ENCODE measurements around the gene LPP. TPM values are rescaled to one million over a fixed set of nuclear protein-coding genes. Genes with fewer than 3 reads are reported as not detected.

The LPP gene
- total RNA-seq, 1 experiment from 2014 or later, result 54.0 TPM

DNA sequence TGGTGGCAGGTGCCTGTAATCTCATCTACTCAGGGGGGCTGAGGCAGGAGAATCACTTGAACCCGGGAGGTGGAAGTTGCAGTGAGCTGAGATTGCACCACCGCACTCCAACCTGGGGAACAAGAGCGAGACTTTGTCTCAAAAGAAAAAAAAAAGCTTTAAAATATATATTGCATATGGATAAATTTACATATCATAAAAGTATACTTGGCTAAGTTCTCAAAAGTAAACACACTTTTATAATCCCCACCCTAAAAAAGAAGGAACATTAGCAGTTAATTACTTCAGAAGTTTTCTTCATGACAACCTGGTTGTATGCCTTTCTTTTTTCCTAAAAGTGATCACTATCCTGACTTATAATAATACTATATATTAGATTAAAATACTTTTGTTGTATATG lies 648.7 kb downstream of the LPP start:
- intact Hi-C loops (cut with micrococcal nuclease), result no loop called here
- ATAC-seq, result no peak
- TF ChIP-seq CEBPB (IDR thresholded peaks at IDR 0.05; ENCODE audit: low read depth), result no peak
- no peaks in the 10 kb centered on the region for H3K79me2 ChIP-seq (ENCODE audit: insufficient read depth, low read length)
- H3K9me3 ChIP-seq (ENCODE audit: control insufficient read depth in 1 of 2, insufficient read depth in 1 of 2, low read depth in 1 of 2, low read length in 2 of 2), result peaks cover 0 to 1% of the 10 kb centered on the region in 2 experiments; a peak in 2 of 4 replicates
- CTCF ChIA-PET, result no interaction called here
- RAD21 ChIA-PET (ENCODE audit: low non-redundant PET in 1 of 2, low total read pairs in 2 of 2, uncharacterized antibody in 2 of 2, unreplicated experiment in 2 of 2), result no interaction called here
- no peak overlapping the region for H3K4me2 ChIP-seq (ENCODE audit: low read length)
- H4K20me1 ChIP-seq (ENCODE audit: insufficient read depth), result no peaks in the 10 kb centered on the region
- H3K36me3 ChIP-seq (ENCODE audit: control insufficient read depth in 1 of 2, insufficient read depth in 2 of 2, low read length in 2 of 2), result no peaks in the 10 kb centered on the region
- no peaks in the 10 kb centered on the region for H3K9me2 ChIP-seq (ENCODE audit: insufficient read depth)
- DNase-seq (ENCODE audit: low read depth, low spot score), result no peak
- H3K27ac ChIP-seq (ENCODE audit: low read depth, low read length), result no peak overlapping the region
- H2AFZ ChIP-seq (ENCODE audit: low read depth, low read length, poor library complexity, severe bottlenecking), result no peak overlapping the region
- no peak overlapping the region for H3K4me3 ChIP-seq (replicated peaks in 1 of 2; ENCODE audit: low read depth in 1 of 2, low read length in 2 of 2)
- H3K4me1 ChIP-seq (ENCODE audit: control insufficient read depth in 1 of 2, insufficient read depth in 2 of 2, low read length in 2 of 2), result no peaks in the 10 kb centered on the region
- no peaks in the 10 kb centered on the region for H3K27me3 ChIP-seq (ENCODE audit: insufficient read depth, low read length)
- POLR2A ChIA-PET, result no interaction called here
- no peak overlapping the region for H3K9ac ChIP-seq (ENCODE audit: low read length)
- BruUV-seq (replicated peaks), result no TSS peak

DNA sequence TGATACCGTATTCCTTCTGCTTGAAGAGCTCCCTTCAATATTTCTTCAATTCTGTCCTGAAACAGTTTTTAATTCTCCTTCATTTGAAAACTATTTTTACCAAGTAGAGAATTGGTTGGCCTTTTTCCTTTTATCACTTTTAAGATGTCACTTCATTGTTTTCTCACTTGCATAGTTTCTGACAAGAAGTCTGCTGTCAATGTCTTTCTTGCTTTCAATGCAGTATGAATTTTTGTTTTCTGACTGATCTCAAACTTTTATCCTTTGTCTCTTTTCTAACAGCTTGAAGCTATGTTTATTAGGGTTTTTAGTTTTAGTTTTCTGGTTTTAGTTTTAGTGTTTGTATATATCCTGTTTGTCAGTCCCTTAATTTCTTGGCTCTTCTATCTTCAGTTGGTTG lies 653.0 kb downstream of the LPP start:
- ATAC-seq, result no peak
- POLR2A ChIA-PET, result no interaction called here

More for the DNA sequence above, 653.0 kb downstream of the LPP start:
- no peak overlapping the region for H3K4me3 ChIP-seq (replicated peaks in 1 of 2; ENCODE audit: low read depth in 1 of 2, low read length in 2 of 2)
- TF ChIP-seq, protein P1, sequence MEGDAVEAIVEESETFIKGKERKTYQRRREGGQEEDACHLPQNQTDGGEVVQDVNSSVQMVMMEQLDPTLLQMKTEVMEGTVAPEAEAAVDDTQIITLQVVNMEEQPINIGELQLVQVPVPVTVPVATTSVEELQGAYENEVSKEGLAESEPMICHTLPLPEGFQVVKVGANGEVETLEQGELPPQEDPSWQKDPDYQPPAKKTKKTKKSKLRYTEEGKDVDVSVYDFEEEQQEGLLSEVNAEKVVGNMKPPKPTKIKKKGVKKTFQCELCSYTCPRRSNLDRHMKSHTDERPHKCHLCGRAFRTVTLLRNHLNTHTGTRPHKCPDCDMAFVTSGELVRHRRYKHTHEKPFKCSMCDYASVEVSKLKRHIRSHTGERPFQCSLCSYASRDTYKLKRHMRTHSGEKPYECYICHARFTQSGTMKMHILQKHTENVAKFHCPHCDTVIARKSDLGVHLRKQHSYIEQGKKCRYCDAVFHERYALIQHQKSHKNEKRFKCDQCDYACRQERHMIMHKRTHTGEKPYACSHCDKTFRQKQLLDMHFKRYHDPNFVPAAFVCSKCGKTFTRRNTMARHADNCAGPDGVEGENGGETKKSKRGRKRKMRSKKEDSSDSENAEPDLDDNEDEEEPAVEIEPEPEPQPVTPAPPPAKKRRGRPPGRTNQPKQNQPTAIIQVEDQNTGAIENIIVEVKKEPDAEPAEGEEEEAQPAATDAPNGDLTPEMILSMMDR (IDR thresholded peaks at IDR 0.05 in 2 of 3, conservative IDR thresholded peaks at IDR 0.05 in 1 of 3; ENCODE audit: borderline replicate concordance in 1 of 3, insufficient read depth in 1 of 3, low read depth in 2 of 3, low read length in 2 of 3), result no peak
- TF ChIP-seq EGR1 (IDR thresholded peaks at IDR 0.05; ENCODE audit: low read depth) (no peak), SP1 (IDR thresholded peaks at IDR 0.05; ENCODE audit: low read depth) (no peak), CBX3 (IDR thresholded peaks at IDR 0.05; ENCODE audit: low read depth) (peak; percentile 91), FOSL1 (IDR thresholded peaks at IDR 0.05; ENCODE audit: low read depth) (no peak), EZH2 (IDR thresholded peaks at IDR 0.05) (no peak)
- TF ChIP-seq, protein P2, sequence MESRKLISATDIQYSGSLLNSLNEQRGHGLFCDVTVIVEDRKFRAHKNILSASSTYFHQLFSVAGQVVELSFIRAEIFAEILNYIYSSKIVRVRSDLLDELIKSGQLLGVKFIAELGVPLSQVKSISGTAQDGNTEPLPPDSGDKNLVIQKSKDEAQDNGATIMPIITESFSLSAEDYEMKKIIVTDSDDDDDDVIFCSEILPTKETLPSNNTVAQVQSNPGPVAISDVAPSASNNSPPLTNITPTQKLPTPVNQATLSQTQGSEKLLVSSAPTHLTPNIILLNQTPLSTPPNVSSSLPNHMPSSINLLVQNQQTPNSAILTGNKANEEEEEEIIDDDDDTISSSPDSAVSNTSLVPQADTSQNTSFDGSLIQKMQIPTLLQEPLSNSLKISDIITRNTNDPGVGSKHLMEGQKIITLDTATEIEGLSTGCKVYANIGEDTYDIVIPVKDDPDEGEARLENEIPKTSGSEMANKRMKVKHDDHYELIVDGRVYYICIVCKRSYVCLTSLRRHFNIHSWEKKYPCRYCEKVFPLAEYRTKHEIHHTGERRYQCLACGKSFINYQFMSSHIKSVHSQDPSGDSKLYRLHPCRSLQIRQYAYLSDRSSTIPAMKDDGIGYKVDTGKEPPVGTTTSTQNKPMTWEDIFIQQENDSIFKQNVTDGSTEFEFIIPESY (IDR thresholded peaks at IDR 0.05; ENCODE audit: extremely low read depth, insufficient replicate concordance, low read length), result no peak
- peaks cover 0 to 7% of the 10 kb centered on the region in 2 experiments; a peak in 2 of 4 replicates for H3K9me3 ChIP-seq (ENCODE audit: control insufficient read depth in 1 of 2, insufficient read depth in 1 of 2, low read depth in 1 of 2, low read length in 2 of 2)
- no peaks in the 10 kb centered on the region for H3K27me3 ChIP-seq (ENCODE audit: insufficient read depth, low read length)
- H3K79me2 ChIP-seq (ENCODE audit: insufficient read depth, low read length), result no peaks in the 10 kb centered on the region
- H3K27ac ChIP-seq (ENCODE audit: low read depth, low read length), result no peak overlapping the region
- H3K4me2 ChIP-seq (ENCODE audit: low read length), result no peak overlapping the region
- H3K9me2 ChIP-seq (ENCODE audit: insufficient read depth), result no peaks in the 10 kb centered on the region
- peak; percentile 13 for DNase-seq (ENCODE audit: low read depth, low spot score)
- intact Hi-C loops (cut with micrococcal nuclease), result no loop called here
- CTCF ChIA-PET, result no interaction called here
- no peak overlapping the region for H3K9ac ChIP-seq (ENCODE audit: low read length)
- no peak overlapping the region for H2AFZ ChIP-seq (ENCODE audit: low read depth, low read length, poor library complexity, severe bottlenecking)
- H3K4me1 ChIP-seq (ENCODE audit: control insufficient read depth in 1 of 2, insufficient read depth in 2 of 2, low read length in 2 of 2), result no peaks in the 10 kb centered on the region
- no peaks in the 10 kb centered on the region for H4K20me1 ChIP-seq (ENCODE audit: insufficient read depth)
- RAD21 ChIA-PET (ENCODE audit: low non-redundant PET in 1 of 2, low total read pairs in 2 of 2, uncharacterized antibody in 2 of 2, unreplicated experiment in 2 of 2), result no interaction called here
- no TSS peak for BruUV-seq (replicated peaks)
- H3K36me3 ChIP-seq (ENCODE audit: control insufficient read depth in 1 of 2, insufficient read depth in 2 of 2, low read length in 2 of 2), result no peaks in the 10 kb centered on the region
